Kidney (tissue), 14 donors: Measurements from ENCODE around the gene NT5DC3. TPM values are rescaled to one million over a fixed set of nuclear protein-coding genes. Genes with fewer than 3 reads are reported as not detected.
A peak's percentile ranks its signal among the peaks of the same experiment; 100 is the strongest.

Source experiments
- DNase-seq, 5 donors: peaks; one replicate each; pipeline ENCODE4 v3.0.0-alpha.2; 2013 to 2020
- FAIRE-seq: peaks from 2 replicates; lab custom pipeline; 2012; peaks lifted over from hg19 to GRCh38; lab: Jason Lieb, UNC
- H3K27ac ChIP-seq, 2 donors: one replicate each; pipeline ENCODE4 v1.7.0; 2013; ENCODE audit warnings: low read depth in 2 of 2, low read length in 2 of 2, inconsistent platforms in 1 of 2
- H3K27me3 ChIP-seq: one replicate; pipeline ENCODE4 v1.7.1; 2013; ENCODE audit warnings: low read length, inconsistent platforms; ENCODE audit not compliant: control insufficient read depth, insufficient read depth
- H3K36me3 ChIP-seq, 3 donors: one replicate each; pipeline versions ENCODE4 v1.7.0 to v1.7.1; 2013; ENCODE audit warnings: low read length in 3 of 3, control low read depth in 1 of 3, inconsistent platforms in 1 of 3; ENCODE audit not compliant: insufficient read depth in 3 of 3, control insufficient read depth in 2 of 3
- H3K4me1 ChIP-seq, 3 donors: one replicate each; pipeline versions ENCODE4 v1.7.0 to v1.7.1; 2013; ENCODE audit warnings: low read length in 3 of 3, inconsistent platforms in 1 of 3, low read depth in 1 of 3; ENCODE audit not compliant: control insufficient read depth in 2 of 3, insufficient read depth in 2 of 3
- H3K4me3 ChIP-seq, 3 donors: one replicate each; pipeline versions ENCODE4 v1.7.0 to v1.8.1; 2013; ENCODE audit warnings: low read length in 3 of 3, control low read depth in 1 of 3, inconsistent platforms in 1 of 3
- H3K9ac ChIP-seq, 3 donors: one replicate each; pipeline versions ENCODE4 v1.7.0 to v1.7.1; 2013; ENCODE audit warnings: low read length in 3 of 3, control low read depth in 1 of 3, inconsistent platforms in 1 of 3
- H3K9me3 ChIP-seq, 3 donors: one replicate each; pipeline versions ENCODE4 v1.7.0 to v1.7.1; 2013; ENCODE audit warnings: low read length in 3 of 3, control low read depth in 1 of 3, inconsistent platforms in 1 of 3; ENCODE audit not compliant: control insufficient read depth in 2 of 3, insufficient read depth in 1 of 3
- CTCF ChIP-seq: IDR thresholded peaks from 3 replicates; pipeline ENCODE4 v1.5.1; 2012; ENCODE audit warnings: mild to moderate bottlenecking, moderate library complexity, borderline replicate concordance; ENCODE audit not compliant: insufficient read depth; ENCODE audit errors: extremely low read depth
- intact Hi-C: fragments of 100-400 bp; cut with DNase I; formaldehyde crosslinking; loops from one replicate; pipeline ENCODE4 v1.11.1; 2022
- polyA plus RNA-seq: library from polyadenylated mRNA; stranded (reverse); fragments of 350-450 nt; fragmentation: Illumina TruSeq; extraction: RNeasy Lipid Tissue Mini Kit (QIAGEN cat#74804); gene quantifications from one replicate; pipeline ENCODE4 v1.2.3, GENCODE V29; 2014; ENCODE audit warnings: low read depth, low replicate concordance; ENCODE audit not compliant: insufficient read depth
- total RNA-seq: library from RNA; stranded (reverse); fragmentation: NEBNext Ultra II Directional; extraction: Animal tissue kit (Norgen Biotek cat#: 25700); gene quantifications from one replicate; pipeline ENCODE4 v1.2.1, GENCODE V29; 2021
- donor health status: control.
- donor health status: control.
- donor health status: control.
- donor health status: control.
- donor health status: control.
- donor health status: DM: yes; HTN: yes; CAD: no.
- donor health status: Normal renal cell carcinoma (clear cell type).

The NT5DC3 gene
- total and polyA plus RNA-seq, 2 donors from 2014 or later: 1.1 to 7.8 TPM

DNA sequence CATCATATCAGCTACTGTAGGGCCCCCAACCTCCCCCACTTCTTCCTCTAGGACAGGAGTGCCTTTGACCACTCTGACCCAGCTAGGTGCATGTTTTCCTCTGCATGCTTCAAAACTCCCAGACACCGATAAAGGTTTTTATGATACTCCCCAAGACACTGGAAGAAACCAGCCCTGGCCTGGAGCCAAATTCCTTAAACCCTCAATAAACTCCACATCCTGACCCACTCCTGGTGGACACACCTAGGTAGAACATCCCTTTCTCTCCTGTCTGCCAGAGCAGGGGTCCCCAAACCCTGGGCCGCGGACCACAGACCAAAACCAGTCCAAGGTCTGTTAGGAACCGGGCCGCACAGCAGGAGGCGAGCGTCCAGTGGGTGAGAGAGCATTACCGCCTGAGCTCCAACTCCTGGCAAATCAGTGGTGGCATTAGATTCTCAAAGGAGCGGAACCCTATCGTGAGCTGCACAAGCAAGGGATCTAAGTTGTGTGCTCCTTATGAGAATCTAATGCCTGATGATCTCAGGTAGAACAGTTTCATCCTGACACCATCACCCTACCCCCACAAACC lies 49.6 kb downstream of the NT5DC3 start:
- intact Hi-C loops: no loop called here
- no peaks in the 10 kb centered on the region for H3K4me1 ChIP-seq
- no peaks in the 10 kb centered on the region for H3K36me3 ChIP-seq
- no peak overlapping the region for H3K4me3 ChIP-seq
- DNase-seq (no peak), FAIRE-seq (no peak)
- H3K9me3 ChIP-seq: no peaks in the 10 kb centered on the region
- H3K9ac ChIP-seq: no peak overlapping the region
- no peaks in the 10 kb centered on the region for H3K27me3 ChIP-seq
- no peak overlapping the region for H3K27ac ChIP-seq
- no peak for TF ChIP-seq CTCF

DNA sequence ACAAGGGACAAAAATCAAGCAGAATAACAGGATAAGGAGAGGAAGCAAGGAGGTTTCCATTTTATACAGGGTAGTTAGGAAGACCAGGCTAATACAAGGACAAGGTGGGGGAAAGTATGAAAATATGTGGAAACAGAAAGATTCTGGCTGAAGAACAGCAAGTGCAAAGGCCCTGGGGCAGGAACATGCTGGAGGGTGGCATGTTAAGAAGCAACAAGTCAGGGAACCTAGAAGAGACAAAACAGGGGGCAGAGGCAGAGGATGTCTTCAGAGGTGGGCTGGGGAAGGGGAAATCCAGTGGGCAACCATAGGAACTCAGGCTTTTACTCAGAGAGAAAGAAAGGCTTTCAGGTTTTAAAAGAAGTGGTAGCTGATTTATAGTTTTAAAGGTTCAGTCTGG lies 54.8 kb downstream of the NT5DC3 start:
- Histone ChIP-seq H3K27ac (no peak overlapping the region), H3K9me3 (no peaks in the 10 kb centered on the region), H3K4me3 (no peak overlapping the region), H3K27me3 (no peaks in the 10 kb centered on the region), H3K4me1 (peaks cover 4 to 11% (median 8%) of the 10 kb centered on the region in 3 donors), H3K9ac (no peak overlapping the region), H3K36me3 (no peaks in the 10 kb centered on the region)
- DNase-seq (no peak), FAIRE-seq (no peak)
- TF ChIP-seq CTCF: no peak
- intact Hi-C loops: no loop called here

DNA sequence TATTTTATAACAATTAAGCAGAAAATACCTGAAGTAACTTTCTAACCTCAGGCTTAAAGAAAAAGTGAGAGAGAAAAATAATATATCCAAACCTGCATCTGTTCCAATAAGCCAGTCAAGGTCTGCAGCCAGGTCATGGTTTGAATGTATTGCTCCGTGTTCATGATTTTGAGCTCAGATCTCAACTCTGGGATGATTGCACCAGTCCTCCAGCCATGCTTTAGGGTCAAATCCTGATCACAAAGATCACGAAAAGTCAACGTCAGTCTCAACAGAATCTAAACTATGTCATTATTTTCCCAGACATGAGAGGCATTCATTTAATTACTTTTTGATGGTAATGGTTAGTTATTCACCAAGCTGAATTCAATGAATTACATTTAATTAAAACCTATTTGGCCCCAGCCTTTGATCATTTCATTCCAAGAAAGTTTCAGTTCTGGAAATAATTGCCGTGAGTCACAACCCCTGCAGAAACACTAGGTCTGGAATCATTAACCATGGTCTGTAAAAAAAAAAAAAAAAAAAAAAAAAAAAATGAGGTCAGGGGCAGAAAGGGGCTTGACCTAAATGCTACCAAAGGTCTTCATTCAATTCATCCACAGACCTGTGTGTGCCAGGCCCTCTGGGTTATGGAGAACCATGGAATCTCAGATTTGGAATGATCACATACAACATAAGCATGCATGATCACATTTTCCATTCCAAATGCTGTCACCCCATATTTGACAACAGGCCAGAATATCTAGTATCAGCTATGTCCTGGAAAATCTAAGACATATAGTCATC lies 55.6 kb downstream of the NT5DC3 start:
- Histone ChIP-seq H3K9ac (no peak overlapping the region), H3K36me3 (no peaks in the 10 kb centered on the region), H3K27me3 (no peaks in the 10 kb centered on the region), H3K4me1 (peaks cover 4 to 11% (median 8%) of the 10 kb centered on the region in 3 donors), H3K27ac (peak overlapping the region in 1 of 2 donors; percentile 45), H3K4me3 (no peak overlapping the region), H3K9me3 (no peaks in the 10 kb centered on the region)
- TF ChIP-seq CTCF: no peak
- FAIRE-seq (peak; percentile 56), DNase-seq (peak in 2 of 5 donors; percentile 60)
- intact Hi-C loops: no loop called here
